KG1 (cell line): ENCODE results near the gene PDLIM1.

Source experiments
- DNase-seq: peaks from one replicate; lab custom pipeline; 2025; lab: John Stamatoyannopoulos, UW

The PDLIM1 gene

GRCh38 chr10:95288303-95288702 lies 2.5 kb downstream of the PDLIM1 start:
- no peak for DNase-seq

GRCh38 chr10:95287281-95287680 lies 3.5 kb downstream of the PDLIM1 start:
- no peak for DNase-seq

- no peak for DNase-seq
Measured at GRCh38 chr10:95286707-95287106, 4.1 kb downstream of the PDLIM1 start.

GRCh38 chr10:95285556-95285955 lies 5.2 kb downstream of the PDLIM1 start:
- no peak for DNase-seq

GRCh38 chr10:95284807-95285206 lies 6.0 kb downstream of the PDLIM1 start:
- no peak for DNase-seq

- no peak for DNase-seq
Measured at GRCh38 chr10:95282107-95282506, 8.7 kb downstream of the PDLIM1 start.

GRCh38 chr10:95281206-95281605 lies 9.6 kb downstream of the PDLIM1 start:
- DNase-seq, result no peak

- no peak for DNase-seq
Measured at GRCh38 chr10:95280637-95281036, 10.2 kb downstream of the PDLIM1 start.

- no peak for DNase-seq
Measured at GRCh38 chr10:95279042-95279820, 11.6 kb downstream of the PDLIM1 start.

- no peak for DNase-seq
Measured at GRCh38 chr10:95278061-95278988, 12.5 kb downstream of the PDLIM1 start.

- no peak for DNase-seq
Measured at GRCh38 chr10:95277614-95278013, 13.2 kb downstream of the PDLIM1 start.

- DNase-seq, result no peak
Measured at GRCh38 chr10:95277201-95277570, 13.6 kb downstream of the PDLIM1 start.

GRCh38 chr10:95276367-95277200 lies 14.2 kb downstream of the PDLIM1 start:
- DNase-seq, result no peak

GRCh38 chr10:95275726-95276366 lies 15.0 kb downstream of the PDLIM1 start:
- no peak for DNase-seq

GRCh38 chr10:95273393-95274312 lies 17.1 kb downstream of the PDLIM1 start:
- DNase-seq, result no peak

GRCh38 chr10:95268438-95268837 lies 22.4 kb downstream of the PDLIM1 start:
- no peak for DNase-seq

GRCh38 chr10:95267251-95267650 lies 23.6 kb downstream of the PDLIM1 start:
- no peak for DNase-seq

- DNase-seq, result no peak
Measured at GRCh38 chr10:95266674-95267095, 24.1 kb downstream of the PDLIM1 start.

- no peak for DNase-seq
Measured at GRCh38 chr10:95265572-95265971, 25.2 kb downstream of the PDLIM1 start.

- DNase-seq, result no peak
Measured at GRCh38 chr10:95264227-95265051, 26.4 kb downstream of the PDLIM1 start.
